PC-3 (cell line): ENCODE results near the gene VKORC1L1. TPM values are rescaled to one million over a fixed set of nuclear protein-coding genes. Genes with fewer than 3 reads are reported as not detected.

ENCODE experiments used
- ATAC-seq: fragments of 200-7000 bp; cut with Tn5 transposase; 2 replicates; pipeline ENCODE4 v1.9.1; 2020; ENCODE audit warnings: mild to moderate bottlenecking, moderate library complexity
- BruUV-seq: library from RNA; stranded (reverse); fragments of 400-500 nt; replicated peaks from 2 replicates; lab custom pipeline; 2021; lab: Mats Ljungman, UMichigan
- CTCF ChIA-PET: fragments of 300-600 bp; sonication (Branson Sonifier 250); formaldehyde crosslinking; loops from one replicate; lab custom pipeline; 2022; ENCODE audit warnings: antibody characterized with exemption; lab: Charles Lee
- POLR2A ChIA-PET: fragments of 300-600 bp; sonication (Branson Sonifier 250); formaldehyde crosslinking; loops from one replicate; lab custom pipeline; 2022; ENCODE audit warnings: antibody characterized with exemption; ENCODE audit not compliant: unreplicated experiment; lab: Charles Lee
- DNase-seq: peaks from one replicate; pipeline ENCODE4 v3.0.0-alpha.2; 2015
- H2AFZ ChIP-seq: fragments of 300-600 bp; sonication (generic); 2 replicates; pipeline ENCODE4 v1.6.0; 2016; ENCODE audit warnings: antibody characterized with exemption, low read length
- H3F3A ChIP-seq: fragments of 300-600 bp; sonication (generic); one replicate; pipeline ENCODE4 v1.6.0; 2017; ENCODE audit warnings: antibody characterized with exemption, low read length, control low read depth, mild to moderate bottlenecking; ENCODE audit not compliant: unreplicated experiment
- H3K27ac ChIP-seq: fragments of 300-600 bp; sonication (generic); 2 replicates; pipeline ENCODE4 v1.5.1; 2016; ENCODE audit warnings: mild to moderate bottlenecking, low read length
- H3K27me3 ChIP-seq: fragments of 300-600 bp; sonication (generic); 2 replicates; pipeline ENCODE4 v1.6.1; 2016; ENCODE audit warnings: low read length, mixed read lengths
- H3K36me3 ChIP-seq: fragments of 300-600 bp; sonication (generic); 2 replicates; pipeline ENCODE4 v1.6.1; 2016; ENCODE audit warnings: low read depth, mixed run types, low read length, mixed read lengths
- H3K4me1 ChIP-seq: fragments of 300-600 bp; sonication (generic); 2 replicates; pipeline ENCODE4 v1.5.1; 2016; ENCODE audit warnings: low read length; ENCODE audit not compliant: insufficient read depth
- H3K4me2 ChIP-seq: fragments of 300-600 bp; sonication (generic); 2 replicates; pipeline ENCODE4 v1.6.0; 2016; ENCODE audit warnings: low read length
- H3K4me3 ChIP-seq: fragments of 300-600 bp; sonication (generic); 2 replicates; pipeline ENCODE4 v1.5.1; 2016; ENCODE audit warnings: mild to moderate bottlenecking, low read length, mixed read lengths
- H3K79me2 ChIP-seq: fragments of 300-600 bp; sonication (generic); 2 replicates; pipeline ENCODE4 v1.6.1; 2017; ENCODE audit warnings: low read length, mixed read lengths
- H3K9ac ChIP-seq: fragments of 300-600 bp; sonication (generic); 2 replicates; pipeline ENCODE4 v1.6.0; 2016; ENCODE audit warnings: mild to moderate bottlenecking, low read length
- H3K9me2 ChIP-seq: fragments of 300-600 bp; sonication (generic); replicated peaks from 2 replicates; pipeline ENCODE4 v1.6.1; 2016; ENCODE audit warnings: mixed run types, low read length, mixed read lengths
- H3K9me3 ChIP-seq: fragments of 300-600 bp; sonication (generic); 2 replicates; pipeline ENCODE4 v1.6.1; 2016; ENCODE audit warnings: low read length, mixed read lengths
- H4K20me1 ChIP-seq: fragments of 300-600 bp; sonication (generic); 2 replicates; pipeline ENCODE4 v1.6.1; 2016; ENCODE audit warnings: low read length, mixed read lengths
- EZH2 ChIP-seq: fragments of 300-600 bp; sonication (generic); IDR thresholded peaks from one replicate; pipeline ENCODE4 v1.6.1; 2017; ENCODE audit warnings: antibody characterized with exemption, mild to moderate bottlenecking, low read length; ENCODE audit not compliant: unreplicated experiment
- EZH2phosphoT487 ChIP-seq: fragments of 300-600 bp; sonication (generic); IDR thresholded peaks from 2 replicates; pipeline ENCODE4 v1.6.1; 2018; ENCODE audit warnings: mild to moderate bottlenecking, antibody characterized with exemption, low read length, borderline replicate concordance
- intact Hi-C: fragments of 100-400 bp; cut with micrococcal nuclease; formaldehyde crosslinking; loops from 2 replicates; pipeline ENCODE4 v1.9.0; 2023
- total RNA-seq: library from RNA; depleted of rRNA; stranded (reverse); fragments of >200 nt; gene quantifications from 2 replicates; pipeline ENCODE4 v1.2.3, GENCODE V29; 2014
- TF ChIP-seq, protein P1 (sequence below): fragments of 300-600 bp; sonication (generic); conservative IDR thresholded peaks from 2 replicates; pipeline ENCODE4 v1.5.1; 2017; ENCODE audit warnings: antibody characterized with exemption, low read depth, mild to moderate bottlenecking, low read length

The VKORC1L1 gene
- total RNA-seq, 1 experiment from 2014 or later: 7.6 TPM

DNA sequence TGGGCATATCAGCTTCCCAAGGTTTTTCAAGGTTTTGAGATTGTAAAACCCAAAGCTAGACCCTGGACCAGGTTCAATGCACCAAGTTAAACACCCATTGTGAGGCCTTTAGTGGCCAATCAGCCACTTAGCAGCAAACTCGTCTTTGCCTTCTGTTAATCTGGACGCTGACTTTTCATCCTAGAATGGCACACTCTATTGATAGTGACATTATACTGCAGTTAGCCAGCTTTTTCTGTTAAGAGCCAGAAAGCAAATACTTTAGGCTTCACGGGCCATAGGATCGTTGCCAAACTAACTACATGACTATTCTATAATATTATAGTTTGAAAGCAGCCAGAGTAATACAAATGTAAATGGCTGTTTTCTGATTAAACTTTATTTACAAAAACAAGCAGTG, 51.3 kb downstream of the VKORC1L1 start:
- no peak for TF ChIP-seq EZH2phosphoT487
- TF ChIP-seq, protein P1, sequence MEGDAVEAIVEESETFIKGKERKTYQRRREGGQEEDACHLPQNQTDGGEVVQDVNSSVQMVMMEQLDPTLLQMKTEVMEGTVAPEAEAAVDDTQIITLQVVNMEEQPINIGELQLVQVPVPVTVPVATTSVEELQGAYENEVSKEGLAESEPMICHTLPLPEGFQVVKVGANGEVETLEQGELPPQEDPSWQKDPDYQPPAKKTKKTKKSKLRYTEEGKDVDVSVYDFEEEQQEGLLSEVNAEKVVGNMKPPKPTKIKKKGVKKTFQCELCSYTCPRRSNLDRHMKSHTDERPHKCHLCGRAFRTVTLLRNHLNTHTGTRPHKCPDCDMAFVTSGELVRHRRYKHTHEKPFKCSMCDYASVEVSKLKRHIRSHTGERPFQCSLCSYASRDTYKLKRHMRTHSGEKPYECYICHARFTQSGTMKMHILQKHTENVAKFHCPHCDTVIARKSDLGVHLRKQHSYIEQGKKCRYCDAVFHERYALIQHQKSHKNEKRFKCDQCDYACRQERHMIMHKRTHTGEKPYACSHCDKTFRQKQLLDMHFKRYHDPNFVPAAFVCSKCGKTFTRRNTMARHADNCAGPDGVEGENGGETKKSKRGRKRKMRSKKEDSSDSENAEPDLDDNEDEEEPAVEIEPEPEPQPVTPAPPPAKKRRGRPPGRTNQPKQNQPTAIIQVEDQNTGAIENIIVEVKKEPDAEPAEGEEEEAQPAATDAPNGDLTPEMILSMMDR: no peak
- no peak for TF ChIP-seq EZH2
- H3K4me2 ChIP-seq: no peak overlapping the region
- no peak for ATAC-seq
- H3K27ac ChIP-seq: no peak overlapping the region
- no peak for DNase-seq
- H3K36me3 ChIP-seq: no peaks in the 10 kb centered on the region
- no peaks in the 10 kb centered on the region for H3K27me3 ChIP-seq
- H4K20me1 ChIP-seq: no peaks in the 10 kb centered on the region; the same call in 1 of the 2 replicates
- ChIA-PET POLR2A (no interaction called here), CTCF (no interaction called here)
- H3K4me1 ChIP-seq: no peaks in the 10 kb centered on the region
- no peak overlapping the region for H3K4me3 ChIP-seq
- no peak overlapping the region for H2AFZ ChIP-seq
- no peaks in the 10 kb centered on the region for H3F3A ChIP-seq
- intact Hi-C loops: no loop called here
- H3K79me2 ChIP-seq: no peaks in the 10 kb centered on the region
- H3K9ac ChIP-seq: no peak overlapping the region
- no TSS peak for BruUV-seq
- no peaks in the 10 kb centered on the region for H3K9me3 ChIP-seq
- no peaks in the 10 kb centered on the region for H3K9me2 ChIP-seq

GRCh38 chr7:65925040-65925439, 52.2 kb downstream of the VKORC1L1 start:
- Histone ChIP-seq H3K27ac (no peak overlapping the region), H3K36me3 (no peaks in the 10 kb centered on the region), H2AFZ (no peak overlapping the region), H4K20me1 (no peaks in the 10 kb centered on the region; the same call in 1 of the 2 replicates), H3K27me3 (no peaks in the 10 kb centered on the region), H3K79me2 (no peaks in the 10 kb centered on the region), H3K9ac (no peak overlapping the region), H3K4me3 (no peak overlapping the region), H3K4me1 (no peaks in the 10 kb centered on the region), H3F3A (no peaks in the 10 kb centered on the region), H3K9me2 (no peaks in the 10 kb centered on the region), H3K4me2 (no peak overlapping the region), H3K9me3 (no peaks in the 10 kb centered on the region)
- ChIA-PET POLR2A (no interaction called here), CTCF (no interaction called here)
- BruUV-seq: no TSS peak
- DNase-seq: no peak
- TF ChIP-seq, protein P1: no peak
- no peak for TF ChIP-seq EZH2phosphoT487
- TF ChIP-seq EZH2: no peak
- no peak for ATAC-seq
- intact Hi-C loops: no loop called here

GRCh38 chr7:65926588-65926987, 53.7 kb downstream of the VKORC1L1 start:
- ChIA-PET POLR2A (no interaction called here), CTCF (no interaction called here)
- no TSS peak for BruUV-seq

More at GRCh38 chr7:65926588-65926987, 53.7 kb downstream of the VKORC1L1 start:
- no peak overlapping the region for H3K27ac ChIP-seq
- TF ChIP-seq EZH2phosphoT487 (no peak), EZH2 (no peak)
- TF ChIP-seq, protein P1: no peak
- no peak overlapping the region for H3K4me3 ChIP-seq
- H3K27me3 ChIP-seq: no peaks in the 10 kb centered on the region
- no peaks in the 10 kb centered on the region for H3K4me1 ChIP-seq
- H3K4me2 ChIP-seq: no peak overlapping the region
- DNase-seq (no peak), ATAC-seq (no peak)
- no peaks in the 10 kb centered on the region for H3K36me3 ChIP-seq
- no peaks in the 10 kb centered on the region for H3F3A ChIP-seq
- H3K9me3 ChIP-seq: no peaks in the 10 kb centered on the region
- H3K9me2 ChIP-seq: no peaks in the 10 kb centered on the region
- no peak overlapping the region for H3K9ac ChIP-seq
- intact Hi-C loops: no loop called here
- H2AFZ ChIP-seq: no peak overlapping the region
- H3K79me2 ChIP-seq: 0 out of 2 replicates have a peak, but pooled peaks cover 2% of the 10 kb centered on the region
- no peaks in the 10 kb centered on the region; the same call in 1 of the 2 replicates for H4K20me1 ChIP-seq
